ENCODE measurements around the gene HELT.
"Not testable (repeated sequence)": the region's sequence is repeated elsewhere in the genome, so short reads cannot be mapped to it uniquely, and the experiment has no call there.

Gene HELT

GRCh38 chr4:184987493-184988031, 30.7 kb upstream of the HELT start:
- Histone ChIP-seq H3K9me3 (ENCODE audit: control insufficient read depth in 1 of 2, low read length in 2 of 2) (no peaks in the 10 kb centered on the region), H3K36me3 (ENCODE audit: control insufficient read depth in 1 of 2, insufficient read depth in 2 of 2, low read length in 2 of 2) (no peaks in the 10 kb centered on the region), H3K27ac (ENCODE audit: low read depth, low read length) (no peak overlapping the region), H3K9ac (ENCODE audit: low read depth in 1 of 2, low read length in 2 of 2) (no peak overlapping the region), H3K4me1 (ENCODE audit: control insufficient read depth in 1 of 2, insufficient read depth in 2 of 2, low read length in 2 of 2) (no peaks in the 10 kb centered on the region), H3K4me3 (ENCODE audit: low read depth in 1 of 2, low read length in 2 of 2) (no peak overlapping the region), H3K27me3 (ENCODE audit: control insufficient read depth in 1 of 2, insufficient read depth in 2 of 2, low read length in 2 of 2) (peaks cover 0 to 5% of the 10 kb centered on the region in 2 donors)

DNA sequence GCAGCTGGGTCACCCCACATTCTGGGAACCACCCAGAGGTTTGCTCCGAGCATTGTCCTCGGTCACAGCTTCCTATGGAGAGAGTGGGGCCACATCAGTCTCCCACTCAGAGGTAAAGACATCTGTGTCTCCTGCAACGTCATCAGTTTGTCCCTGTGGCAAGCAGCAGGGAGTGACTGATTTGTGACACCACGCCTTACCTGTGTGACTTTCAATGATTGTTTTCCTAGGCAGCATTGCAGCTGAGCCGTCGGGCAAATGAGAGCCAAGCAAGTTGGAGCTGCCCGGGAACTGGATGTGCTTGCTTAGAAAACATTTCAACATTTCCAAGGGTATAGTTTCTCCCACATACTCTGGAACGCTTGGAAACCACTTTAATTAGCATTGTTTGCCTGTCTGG, 29.7 kb upstream of the HELT start:
- no peaks in the 10 kb centered on the region for H3K9me3 ChIP-seq (ENCODE audit: control insufficient read depth in 1 of 2, low read length in 2 of 2)
- H3K4me1 ChIP-seq (ENCODE audit: control insufficient read depth in 1 of 2, insufficient read depth in 2 of 2, low read length in 2 of 2) = no peaks in the 10 kb centered on the region
- no peak overlapping the region for H3K4me3 ChIP-seq (ENCODE audit: low read depth in 1 of 2, low read length in 2 of 2)
- no peak overlapping the region for H3K27ac ChIP-seq (ENCODE audit: low read depth, low read length)
- H3K36me3 ChIP-seq (ENCODE audit: control insufficient read depth in 1 of 2, insufficient read depth in 2 of 2, low read length in 2 of 2) = no peaks in the 10 kb centered on the region
- H3K9ac ChIP-seq (ENCODE audit: low read depth in 1 of 2, low read length in 2 of 2) = no peak overlapping the region
- peaks cover 0 to 8% of the 10 kb centered on the region in 2 donors for H3K27me3 ChIP-seq (ENCODE audit: control insufficient read depth in 1 of 2, insufficient read depth in 2 of 2, low read length in 2 of 2)

- not testable (repeated sequence) for H3K36me3 ChIP-seq (ENCODE audit: control insufficient read depth in 1 of 2, insufficient read depth in 2 of 2, low read length in 2 of 2); H3K4me1 ChIP-seq (ENCODE audit: control insufficient read depth in 1 of 2, insufficient read depth in 2 of 2, low read length in 2 of 2); H3K27me3 ChIP-seq (ENCODE audit: control insufficient read depth in 1 of 2, insufficient read depth in 2 of 2, low read length in 2 of 2); H3K9ac ChIP-seq (ENCODE audit: low read depth in 1 of 2, low read length in 2 of 2); H3K27ac ChIP-seq (ENCODE audit: low read depth, low read length); H3K9me3 ChIP-seq (ENCODE audit: control insufficient read depth in 1 of 2, low read length in 2 of 2); H3K4me3 ChIP-seq (ENCODE audit: low read depth in 1 of 2, low read length in 2 of 2)
Measured at GRCh38 chr4:184989283-184989682, 29.0 kb upstream of the HELT start.

GRCh38 chr4:184990131-184990530, 28.2 kb upstream of the HELT start:
- H3K4me3 ChIP-seq (ENCODE audit: low read depth in 1 of 2, low read length in 2 of 2); H3K36me3 ChIP-seq (ENCODE audit: control insufficient read depth in 1 of 2, insufficient read depth in 2 of 2, low read length in 2 of 2); H3K4me1 ChIP-seq (ENCODE audit: control insufficient read depth in 1 of 2, insufficient read depth in 2 of 2, low read length in 2 of 2); H3K9me3 ChIP-seq (ENCODE audit: control insufficient read depth in 1 of 2, low read length in 2 of 2); H3K9ac ChIP-seq (ENCODE audit: low read depth in 1 of 2, low read length in 2 of 2); H3K27me3 ChIP-seq (ENCODE audit: control insufficient read depth in 1 of 2, insufficient read depth in 2 of 2, low read length in 2 of 2); H3K27ac ChIP-seq (ENCODE audit: low read depth, low read length): not testable (repeated sequence)

GRCh38 chr4:184991860-184992259, 26.4 kb upstream of the HELT start:
- H3K27me3 ChIP-seq (ENCODE audit: control insufficient read depth in 1 of 2, insufficient read depth in 2 of 2, low read length in 2 of 2) = peaks cover 0 to 8% of the 10 kb centered on the region in 2 donors
- no peaks in the 10 kb centered on the region for H3K36me3 ChIP-seq (ENCODE audit: control insufficient read depth in 1 of 2, insufficient read depth in 2 of 2, low read length in 2 of 2)
- H3K9ac ChIP-seq (ENCODE audit: low read depth in 1 of 2, low read length in 2 of 2) = no peak overlapping the region
- no peaks in the 10 kb centered on the region for H3K4me1 ChIP-seq (ENCODE audit: control insufficient read depth in 1 of 2, insufficient read depth in 2 of 2, low read length in 2 of 2)
- no peak overlapping the region for H3K4me3 ChIP-seq (ENCODE audit: low read depth in 1 of 2, low read length in 2 of 2)
- H3K9me3 ChIP-seq (ENCODE audit: control insufficient read depth in 1 of 2, low read length in 2 of 2) = no peaks in the 10 kb centered on the region
- H3K27ac ChIP-seq (ENCODE audit: low read depth, low read length) = no peak overlapping the region

- Histone ChIP-seq H3K27me3 (ENCODE audit: control insufficient read depth in 1 of 2, insufficient read depth in 2 of 2, low read length in 2 of 2) (peaks cover 0 to 8% of the 10 kb centered on the region in 2 donors), H3K9ac (ENCODE audit: low read depth in 1 of 2, low read length in 2 of 2) (no peak overlapping the region), H3K4me3 (ENCODE audit: low read depth in 1 of 2, low read length in 2 of 2) (no peak overlapping the region), H3K36me3 (ENCODE audit: control insufficient read depth in 1 of 2, insufficient read depth in 2 of 2, low read length in 2 of 2) (no peaks in the 10 kb centered on the region), H3K4me1 (ENCODE audit: control insufficient read depth in 1 of 2, insufficient read depth in 2 of 2, low read length in 2 of 2) (no peaks in the 10 kb centered on the region), H3K27ac (ENCODE audit: low read depth, low read length) (no peak overlapping the region), H3K9me3 (ENCODE audit: control insufficient read depth in 1 of 2, low read length in 2 of 2) (no peaks in the 10 kb centered on the region)
Measured at GRCh38 chr4:184992422-184992821, 25.9 kb upstream of the HELT start.

- H3K9me3 ChIP-seq (ENCODE audit: control insufficient read depth in 1 of 2, low read length in 2 of 2) = no peaks in the 10 kb centered on the region
- H3K4me1 ChIP-seq (ENCODE audit: control insufficient read depth in 1 of 2, insufficient read depth in 2 of 2, low read length in 2 of 2) = no peaks in the 10 kb centered on the region
- H3K27me3 ChIP-seq (ENCODE audit: control insufficient read depth in 1 of 2, insufficient read depth in 2 of 2, low read length in 2 of 2) = peaks cover 0 to 8% of the 10 kb centered on the region in 2 donors
- no peaks in the 10 kb centered on the region for H3K36me3 ChIP-seq (ENCODE audit: control insufficient read depth in 1 of 2, insufficient read depth in 2 of 2, low read length in 2 of 2)
- no peak overlapping the region for H3K27ac ChIP-seq (ENCODE audit: low read depth, low read length)
- H3K9ac ChIP-seq (ENCODE audit: low read depth in 1 of 2, low read length in 2 of 2) = no peak overlapping the region
- no peak overlapping the region for H3K4me3 ChIP-seq (ENCODE audit: low read depth in 1 of 2, low read length in 2 of 2)
Measured at GRCh38 chr4:184993247-184993646, 25.0 kb upstream of the HELT start.

DNA sequence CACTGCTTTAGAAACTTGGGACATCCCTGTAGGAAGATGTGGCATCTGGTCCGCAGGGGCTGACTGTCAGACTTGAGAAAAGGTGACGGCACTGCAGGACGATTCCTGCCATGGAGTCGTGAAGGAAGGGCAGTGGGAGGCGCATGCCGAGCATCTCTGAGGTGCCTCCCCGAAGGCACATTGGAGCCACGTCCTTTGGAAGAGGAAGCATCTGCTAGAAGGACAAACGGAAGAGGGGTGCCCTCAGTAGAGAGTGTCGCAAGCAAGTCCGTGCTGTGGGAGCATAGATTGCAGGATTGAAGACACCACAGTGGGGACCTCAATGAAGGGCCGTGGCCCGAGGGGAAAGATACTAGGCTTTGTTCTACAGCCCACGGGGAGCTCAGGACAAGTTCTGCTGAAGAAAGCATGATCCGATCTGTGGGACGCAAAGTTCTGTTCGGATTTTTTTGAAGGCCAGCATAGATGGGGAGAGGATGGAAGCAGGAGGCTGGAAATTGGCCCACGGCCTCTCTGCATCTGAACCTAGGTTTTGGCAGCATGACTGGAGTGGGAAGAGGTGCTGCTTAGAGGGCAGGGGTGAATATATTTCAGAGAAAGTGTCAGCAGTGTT, 24.2 kb upstream of the HELT start:
- H3K27me3 ChIP-seq (ENCODE audit: control insufficient read depth in 1 of 2, insufficient read depth in 2 of 2, low read length in 2 of 2) = peaks cover 0 to 8% of the 10 kb centered on the region in 2 donors
- H3K4me3 ChIP-seq (ENCODE audit: low read depth in 1 of 2, low read length in 2 of 2) = no peak overlapping the region
- H3K36me3 ChIP-seq (ENCODE audit: control insufficient read depth in 1 of 2, insufficient read depth in 2 of 2, low read length in 2 of 2) = no peaks in the 10 kb centered on the region
- no peaks in the 10 kb centered on the region for H3K4me1 ChIP-seq (ENCODE audit: control insufficient read depth in 1 of 2, insufficient read depth in 2 of 2, low read length in 2 of 2)
- H3K27ac ChIP-seq (ENCODE audit: low read depth, low read length) = no peak overlapping the region
- no peaks in the 10 kb centered on the region for H3K9me3 ChIP-seq (ENCODE audit: control insufficient read depth in 1 of 2, low read length in 2 of 2)
- H3K9ac ChIP-seq (ENCODE audit: low read depth in 1 of 2, low read length in 2 of 2) = no peak overlapping the region

GRCh38 chr4:184994623-184995010, 23.7 kb upstream of the HELT start:
- Histone ChIP-seq H3K27ac (ENCODE audit: low read depth, low read length) (no peak overlapping the region), H3K9ac (ENCODE audit: low read depth in 1 of 2, low read length in 2 of 2) (no peak overlapping the region), H3K27me3 (ENCODE audit: control insufficient read depth in 1 of 2, insufficient read depth in 2 of 2, low read length in 2 of 2) (peaks cover 0 to 8% of the 10 kb centered on the region in 2 donors), H3K4me1 (ENCODE audit: control insufficient read depth in 1 of 2, insufficient read depth in 2 of 2, low read length in 2 of 2) (no peaks in the 10 kb centered on the region), H3K9me3 (ENCODE audit: control insufficient read depth in 1 of 2, low read length in 2 of 2) (no peaks in the 10 kb centered on the region), H3K4me3 (ENCODE audit: low read depth in 1 of 2, low read length in 2 of 2) (no peak overlapping the region), H3K36me3 (ENCODE audit: control insufficient read depth in 1 of 2, insufficient read depth in 2 of 2, low read length in 2 of 2) (no peaks in the 10 kb centered on the region)

DNA sequence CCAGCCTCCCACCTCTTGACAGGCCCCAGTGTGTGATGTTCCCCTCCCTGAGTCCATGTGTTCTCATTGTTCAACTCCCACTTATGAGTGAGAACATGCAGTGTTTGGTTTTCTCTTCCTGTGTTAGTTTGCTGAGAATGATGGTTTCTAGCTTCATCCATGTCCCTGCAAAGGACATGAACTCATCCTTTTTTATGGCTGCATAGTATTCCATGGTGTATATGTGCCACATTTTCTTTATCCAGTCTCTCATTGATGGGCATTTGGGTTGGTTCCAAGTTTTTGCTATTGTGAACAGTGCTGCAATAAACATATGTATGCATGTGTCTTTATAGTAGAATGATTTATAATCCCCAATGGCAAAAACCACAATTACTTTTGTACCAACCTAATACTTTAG, 20.6 kb upstream of the HELT start:
- not testable (repeated sequence) for H3K9me3 ChIP-seq (ENCODE audit: control insufficient read depth in 1 of 2, low read length in 2 of 2); H3K27me3 ChIP-seq (ENCODE audit: control insufficient read depth in 1 of 2, insufficient read depth in 2 of 2, low read length in 2 of 2); H3K4me3 ChIP-seq (ENCODE audit: low read depth in 1 of 2, low read length in 2 of 2); H3K36me3 ChIP-seq (ENCODE audit: control insufficient read depth in 1 of 2, insufficient read depth in 2 of 2, low read length in 2 of 2); H3K27ac ChIP-seq (ENCODE audit: low read depth, low read length); H3K4me1 ChIP-seq (ENCODE audit: control insufficient read depth in 1 of 2, insufficient read depth in 2 of 2, low read length in 2 of 2); H3K9ac ChIP-seq (ENCODE audit: low read depth in 1 of 2, low read length in 2 of 2)

GRCh38 chr4:185002784-185003183, 15.5 kb upstream of the HELT start:
- Histone ChIP-seq H3K4me1 (ENCODE audit: control insufficient read depth in 1 of 2, insufficient read depth in 2 of 2, low read length in 2 of 2) (peaks cover 6 to 7% of the 10 kb centered on the region in 2 donors), H3K36me3 (ENCODE audit: control insufficient read depth in 1 of 2, insufficient read depth in 2 of 2, low read length in 2 of 2) (no peaks in the 10 kb centered on the region), H3K9me3 (ENCODE audit: control insufficient read depth in 1 of 2, low read length in 2 of 2) (no peaks in the 10 kb centered on the region), H3K4me3 (ENCODE audit: low read depth in 1 of 2, low read length in 2 of 2) (no peak overlapping the region), H3K27ac (ENCODE audit: low read depth, low read length) (no peak overlapping the region), H3K27me3 (ENCODE audit: control insufficient read depth in 1 of 2, insufficient read depth in 2 of 2, low read length in 2 of 2) (peaks cover 6 to 12% of the 10 kb centered on the region in 2 donors), H3K9ac (ENCODE audit: low read depth in 1 of 2, low read length in 2 of 2) (no peak overlapping the region)
